Measurements from ENCODE around the gene PDIA4.

DNA sequence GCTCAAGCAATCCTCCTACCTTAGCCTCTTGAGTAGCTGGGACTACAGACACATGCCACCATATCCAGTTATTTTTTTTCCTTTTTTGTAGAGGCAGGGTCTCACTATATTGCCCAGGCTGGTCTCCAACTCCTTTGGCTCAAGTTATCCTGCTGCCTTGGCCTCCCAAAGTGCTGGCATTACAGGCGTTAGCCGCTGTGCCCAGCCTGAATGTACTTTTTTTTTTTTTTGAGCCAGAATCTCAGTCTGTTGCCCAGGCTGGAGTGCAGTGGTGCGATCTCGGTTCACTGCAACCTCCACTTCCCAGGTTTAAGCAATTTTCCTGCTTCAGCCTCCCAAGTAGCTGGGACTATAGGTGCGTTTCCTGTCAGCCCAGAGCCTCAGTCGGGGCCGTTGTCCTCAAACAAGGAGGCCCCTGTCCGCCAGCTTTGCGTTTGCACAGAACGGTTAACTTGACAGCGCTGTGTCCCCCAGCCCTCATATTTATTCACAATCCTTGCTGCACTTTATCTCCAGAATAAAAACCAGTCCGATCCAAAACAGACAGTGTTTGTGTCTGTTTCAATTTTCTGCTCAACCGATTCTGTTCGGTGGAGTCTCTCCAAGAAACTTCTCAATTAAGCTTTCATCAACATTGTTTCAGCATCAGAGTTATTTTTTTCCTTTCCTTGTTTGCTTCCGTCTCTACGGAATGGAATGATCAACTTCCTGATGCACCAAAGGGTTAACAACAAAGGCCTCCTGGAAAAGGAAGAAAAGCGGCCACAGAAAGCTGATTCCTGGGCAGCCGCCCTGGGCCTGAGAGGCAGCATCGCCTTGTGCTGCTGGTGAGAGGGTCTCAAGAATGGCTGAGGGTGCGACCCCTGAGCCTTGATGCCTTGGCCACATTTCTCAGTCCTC, 64.5 kb downstream of the PDIA4 start:
- TF ChIP-seq POLR2AphosphoS5 (IDR thresholded peaks at IDR 0.05; ENCODE audit: low read depth, low read length), result no peak
- TF ChIP-seq POLR2A (IDR thresholded peaks at IDR 0.05; ENCODE audit: low read depth, low read length), result no peak
- no peak for TF ChIP-seq TAF1 (IDR thresholded peaks at IDR 0.05; ENCODE audit: borderline replicate concordance, low read depth, low read length)

Data from GM12892 (cell line).